ENCODE data around the gene PDCL2.

DNA sequence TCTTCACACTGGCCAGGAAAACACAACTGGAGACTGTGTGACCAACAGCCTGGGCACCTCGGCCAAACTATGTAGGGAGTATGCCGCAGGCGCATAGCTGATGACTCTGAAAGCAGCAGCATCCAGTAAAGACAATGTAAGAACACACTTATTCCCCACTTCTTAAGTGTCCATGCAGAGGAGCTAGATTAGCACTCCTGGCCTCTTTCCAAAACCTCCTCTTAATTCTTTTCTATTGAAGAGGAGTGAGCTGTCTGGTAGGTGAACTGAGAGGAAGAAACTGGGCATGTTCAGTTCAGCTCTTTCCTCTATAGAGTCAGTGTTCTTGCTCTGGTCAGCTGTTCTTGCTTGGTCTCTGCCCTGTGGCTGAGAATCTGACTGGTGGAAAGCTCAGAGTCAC, 23.0 kb upstream of the PDCL2 start:
- TF ChIP-seq EZH2 (IDR thresholded peaks at IDR 0.05; ENCODE audit: insufficient read depth, poor library complexity, severe bottlenecking) (no peak), EZH2phosphoT487 (IDR thresholded peaks at IDR 0.05; ENCODE audit: insufficient read depth, low read depth) (no peak)
